KOPT-K1 (cell line): ENCODE data around the gene MBNL2.

ENCODE experiments used
- H3K27ac ChIP-seq: fragments of 200-600 bp; sonication (generic); 2 replicates; pipeline ENCODE4 v1.5.1; 2016; ENCODE audit warnings: antibody characterized with exemption, mild to moderate bottlenecking, low read depth, low read length; ENCODE audit not compliant: poor library complexity, severe bottlenecking
- H3K36me3 ChIP-seq: fragments of 200-600 bp; sonication (generic); 2 replicates; pipeline ENCODE4 v1.5.1; 2017; ENCODE audit warnings: antibody characterized with exemption, mild to moderate bottlenecking, low read length, moderate library complexity; ENCODE audit not compliant: insufficient read depth
- H3K9me3 ChIP-seq: fragments of 200-600 bp; sonication (generic); 2 replicates; pipeline ENCODE4 v1.5.1; 2017; ENCODE audit warnings: antibody characterized with exemption, low read length, mild to moderate bottlenecking; ENCODE audit not compliant: insufficient read depth, poor library complexity, severe bottlenecking

The MBNL2 gene

GRCh38 chr13:97395447-97396136 is 173.5 kb downstream of the MBNL2 start:
- no peaks in the 10 kb centered on the region for H3K9me3 ChIP-seq
- no peaks in the 10 kb centered on the region for H3K36me3 ChIP-seq
- no peak overlapping the region for H3K27ac ChIP-seq

DNA sequence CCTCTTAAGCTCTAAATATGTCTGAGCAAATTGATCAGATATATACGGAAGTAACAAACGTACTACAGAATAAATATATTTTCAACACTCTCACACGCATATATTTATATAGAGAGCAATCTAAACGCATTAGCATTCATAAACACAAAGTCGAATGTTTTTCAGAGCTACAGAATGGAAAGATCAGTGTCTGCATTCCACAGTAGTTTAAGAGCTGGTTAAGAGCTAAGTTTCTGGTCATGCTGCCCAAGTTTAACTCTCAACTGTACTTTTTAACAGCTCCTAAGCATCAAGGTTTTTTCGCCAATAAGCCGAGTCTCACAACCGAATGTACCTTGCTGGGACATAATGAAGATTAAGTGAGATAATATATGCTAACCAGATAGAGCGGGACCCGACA is 175.1 kb downstream of the MBNL2 start:
- Histone ChIP-seq H3K36me3 (no peaks in the 10 kb centered on the region), H3K9me3 (no peaks in the 10 kb centered on the region), H3K27ac (no peak overlapping the region)

DNA sequence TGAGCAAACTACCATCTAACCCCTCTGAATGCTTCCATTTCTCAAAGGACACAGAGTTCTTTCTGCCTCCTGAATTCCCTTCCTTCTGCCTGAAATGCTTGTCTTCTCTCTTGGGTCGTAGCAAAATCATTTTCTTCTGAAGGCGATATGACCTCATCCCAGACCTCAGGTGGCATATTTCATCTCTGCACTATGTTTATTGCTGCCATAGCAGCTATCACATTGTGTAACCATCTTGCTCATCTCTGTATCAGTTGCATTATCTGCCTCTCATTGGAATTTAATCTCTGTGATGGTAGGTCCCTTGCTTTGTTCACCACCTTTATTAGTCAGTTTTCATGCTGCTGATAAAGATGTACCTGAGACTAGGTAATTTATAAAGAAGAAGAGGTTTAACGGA is 179.3 kb downstream of the MBNL2 start:
- Histone ChIP-seq H3K36me3 (no peaks in the 10 kb centered on the region), H3K9me3 (no peaks in the 10 kb centered on the region), H3K27ac (no peak overlapping the region)

DNA sequence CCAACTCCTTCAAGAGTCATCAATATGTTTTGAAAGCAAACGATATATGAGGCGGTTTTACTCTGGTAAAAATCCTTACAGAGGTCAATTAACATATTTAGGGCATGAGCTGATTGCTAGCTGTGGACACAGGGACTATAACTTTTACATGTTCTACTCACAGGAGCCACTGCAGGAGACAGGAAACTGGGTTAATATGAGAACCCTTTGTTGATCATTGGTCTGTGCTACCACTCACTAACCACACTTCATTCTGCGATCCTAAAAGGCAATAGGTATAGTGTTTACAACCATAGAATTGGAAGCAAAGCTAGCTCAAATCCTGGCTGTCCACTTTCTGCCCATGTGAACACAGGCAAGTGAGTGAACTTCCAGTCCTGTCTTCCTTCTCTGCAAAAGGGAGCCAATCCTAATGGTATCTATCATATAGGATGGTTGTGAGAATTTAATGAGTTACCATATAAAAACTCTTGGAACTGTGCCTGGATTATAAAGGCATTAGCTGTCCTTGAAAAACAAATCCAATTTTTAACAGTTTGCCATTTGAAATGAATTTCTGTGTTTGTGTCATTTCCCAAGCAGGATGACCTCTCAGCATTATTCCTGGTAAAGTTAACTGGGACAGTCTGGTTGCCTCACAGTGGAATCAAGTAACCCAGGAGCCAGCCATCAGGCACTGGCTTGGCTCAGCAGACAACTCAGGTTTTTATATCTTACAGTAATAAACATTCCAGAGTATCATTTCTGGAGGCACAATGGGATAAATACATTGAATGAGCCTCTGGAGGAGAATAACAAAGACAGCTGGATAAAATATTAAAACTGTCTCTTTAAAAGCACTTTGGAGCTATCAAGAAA is 182.0 kb downstream of the MBNL2 start:
- no peak overlapping the region for H3K27ac ChIP-seq
- no peaks in the 10 kb centered on the region for H3K36me3 ChIP-seq
- H3K9me3 ChIP-seq: no peaks in the 10 kb centered on the region

- Histone ChIP-seq H3K27ac (no peak overlapping the region), H3K9me3 (peaks cover 5% of the 10 kb centered on the region), H3K36me3 (no peaks in the 10 kb centered on the region)
Measured at GRCh38 chr13:97407540-97407939, 185.4 kb downstream of the MBNL2 start.

- Histone ChIP-seq H3K9me3 (peaks cover 5% of the 10 kb centered on the region), H3K27ac (no peak overlapping the region), H3K36me3 (no peaks in the 10 kb centered on the region)
Measured at GRCh38 chr13:97408938-97409337, 186.8 kb downstream of the MBNL2 start.

GRCh38 chr13:97411984-97412383 is 189.9 kb downstream of the MBNL2 start:
- Histone ChIP-seq H3K27ac (no peak overlapping the region), H3K36me3 (no peaks in the 10 kb centered on the region), H3K9me3 (peaks cover 5% of the 10 kb centered on the region)

- no peak overlapping the region for H3K27ac ChIP-seq
- no peaks in the 10 kb centered on the region for H3K36me3 ChIP-seq
- peaks cover 5% of the 10 kb centered on the region for H3K9me3 ChIP-seq
Measured at GRCh38 chr13:97413694-97414093, 191.6 kb downstream of the MBNL2 start.

- Histone ChIP-seq H3K27ac (no peak overlapping the region), H3K9me3 (peaks cover 5% of the 10 kb centered on the region), H3K36me3 (no peaks in the 10 kb centered on the region)
Measured at GRCh38 chr13:97414392-97414791, 192.3 kb downstream of the MBNL2 start.

- Histone ChIP-seq H3K36me3 (no peaks in the 10 kb centered on the region), H3K9me3 (no peaks in the 10 kb centered on the region)
Measured at GRCh38 chr13:97417698-97418097, 195.6 kb downstream of the MBNL2 start.

DNA sequence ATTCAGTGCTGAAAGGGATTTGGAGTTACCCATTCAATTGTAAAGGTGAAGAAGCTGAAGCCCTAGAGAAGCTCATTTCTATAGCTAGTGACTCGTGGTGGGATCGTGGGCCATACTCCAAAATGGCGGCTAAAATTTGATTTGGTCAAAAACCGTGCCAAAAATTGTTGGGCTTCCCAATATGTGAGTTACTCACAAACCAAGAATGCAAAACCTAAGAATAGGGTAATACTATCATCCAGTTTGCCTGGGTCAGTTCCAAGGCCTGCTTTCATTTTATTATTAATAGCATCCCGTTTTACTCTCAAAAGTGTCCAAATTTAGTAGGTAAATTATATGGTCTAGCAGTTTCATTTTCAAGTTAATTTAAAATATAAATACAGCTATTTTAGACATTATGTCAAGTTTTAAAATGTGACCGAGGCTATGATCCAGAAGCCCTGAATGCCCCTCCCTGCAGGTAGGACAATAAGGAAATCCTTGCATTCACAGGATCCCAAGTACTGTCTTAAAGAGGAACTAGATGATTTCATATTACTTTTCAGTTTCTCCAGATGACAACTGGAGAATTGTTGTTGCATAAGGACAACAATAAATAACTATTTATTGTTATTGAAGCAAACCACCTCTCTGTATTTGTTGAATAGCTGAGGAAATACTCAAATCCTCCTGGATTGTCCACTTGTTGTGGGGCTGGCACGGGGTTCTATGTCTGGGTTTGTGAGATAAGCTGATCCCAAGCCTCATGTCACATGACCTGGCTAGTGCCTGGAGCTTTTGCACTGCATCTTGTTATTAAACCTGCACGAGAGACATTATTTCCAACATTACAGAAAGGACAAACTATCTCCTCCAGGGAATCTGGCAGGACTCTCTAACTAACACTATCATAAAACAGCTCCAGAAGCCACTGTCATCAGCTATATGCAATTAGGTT is 200.3 kb downstream of the MBNL2 start:
- Histone ChIP-seq H3K27ac (no peak overlapping the region), H3K9me3 (no peaks in the 10 kb centered on the region), H3K36me3 (no peaks in the 10 kb centered on the region)

More at GRCh38 chr13:97417698-97418097, 195.6 kb downstream of the MBNL2 start:
- H3K27ac ChIP-seq: no peak overlapping the region

GRCh38 chr13:97423300-97424045 is 201.3 kb downstream of the MBNL2 start:
- Histone ChIP-seq H3K27ac (no peak overlapping the region), H3K36me3 (no peaks in the 10 kb centered on the region), H3K9me3 (no peaks in the 10 kb centered on the region)

DNA sequence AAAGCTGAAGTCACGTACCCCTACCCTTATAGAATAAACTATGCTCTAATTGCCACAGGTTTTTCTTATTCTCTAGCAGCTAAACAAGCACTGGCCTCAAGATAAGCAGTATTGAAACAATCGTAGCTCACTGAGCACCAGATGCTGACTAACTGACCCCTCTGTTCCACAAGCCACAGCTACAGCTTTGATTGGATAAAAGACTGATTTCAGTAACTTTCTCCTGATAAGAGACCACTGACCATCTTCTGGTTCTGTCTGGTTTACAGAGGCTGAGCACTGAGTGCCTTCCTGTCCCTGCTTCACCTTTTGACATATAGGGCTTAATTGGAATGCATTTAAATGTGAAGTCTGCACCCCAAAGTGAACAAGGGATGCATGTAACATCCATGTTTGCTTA is 203.5 kb downstream of the MBNL2 start:
- H3K27ac ChIP-seq: no peak overlapping the region

DNA sequence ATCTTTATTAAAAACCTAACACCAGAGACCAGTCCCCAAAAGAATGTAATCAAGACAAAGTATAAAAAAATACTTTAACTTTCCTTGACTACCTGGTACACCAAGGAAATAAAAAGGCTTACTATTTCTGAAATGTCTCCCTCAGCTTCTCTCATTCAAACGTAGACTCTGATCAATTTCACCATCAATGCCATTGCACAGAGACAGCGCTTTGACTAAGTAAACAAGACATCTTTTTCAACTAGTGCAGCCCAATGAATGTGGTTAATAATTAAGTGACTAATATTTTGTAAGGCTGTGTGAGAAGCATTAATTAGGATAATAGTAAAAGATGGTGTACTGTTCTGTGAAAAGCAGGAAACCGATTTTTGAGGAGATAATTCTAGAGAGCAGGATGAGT is 204.6 kb downstream of the MBNL2 start:
- Histone ChIP-seq H3K9me3 (no peaks in the 10 kb centered on the region), H3K36me3 (no peaks in the 10 kb centered on the region), H3K27ac (no peak overlapping the region)

More for the DNA sequence above, 203.5 kb downstream of the MBNL2 start:
- no peaks in the 10 kb centered on the region for H3K36me3 ChIP-seq
- no peaks in the 10 kb centered on the region for H3K9me3 ChIP-seq
